ENCODE results near the gene UBE4B. TPM values are rescaled to one million over a fixed set of nuclear protein-coding genes. Genes with fewer than 3 reads are reported as not detected.

Gene UBE4B
- total and polyA plus RNA-seq, 4 experiments from 2014 or later, result 4.6 to 47.6 (median 26.9) TPM

GRCh38 chr1:10186331-10187025 lies 153.7 kb downstream of the UBE4B start:
- POLR2A ChIA-PET (ENCODE audit: partially characterized antibody), result interaction anchor here (0.6 kb wide), 1 partner anchor 21 kb away, joined by 3 read pairs; no protein-coding TSS in a partner anchor

DNA sequence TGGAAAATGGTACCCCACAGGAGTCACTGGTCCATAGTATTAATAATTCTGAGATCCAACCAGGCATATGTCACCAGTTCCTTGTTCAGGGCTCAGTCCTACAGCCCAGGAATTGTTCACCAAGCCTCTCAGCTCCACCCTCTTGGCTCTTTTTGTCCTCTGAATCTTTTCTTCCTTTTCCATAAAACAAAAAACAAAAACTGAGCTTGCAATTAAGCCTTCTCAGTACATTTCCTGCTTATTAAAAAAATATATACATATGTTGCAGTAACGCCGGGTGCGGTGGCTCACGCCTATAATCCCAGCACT lies 154.2 kb downstream of the UBE4B start:
- Mint-ChIP-seq H3K27me3 (no peaks in the 10 kb centered on the region), H3K27ac (peak overlapping the region in 3 of 7 donors; percentile 13 to 67 (median 16)), H3K4me3 (no peak overlapping the region), H3K9me3 (peaks cover 0 to 4% (median 0%) of the 10 kb centered on the region in 8 donors), H3K36me3 (peaks cover 0 to 2% of the 10 kb centered on the region in 2 donors), H3K4me1 (no peaks in the 10 kb centered on the region)
- H3K4me1 ChIP-seq (ENCODE audit: insufficient read depth, low read length), result no peaks in the 10 kb centered on the region
- ChIA-PET POLR2A (ENCODE audit: partially characterized antibody) (no interaction called here), CTCF (ENCODE audit: partially characterized antibody) (interaction anchor here (1.4 kb wide), 1 partner anchor 23 kb away, joined by 6 read pairs; the partner anchor contains the start of gene KIF1B)
- intact Hi-C loops (cut with micrococcal nuclease), result no loop called here
- H3K27me3 ChIP-seq (ENCODE audit: insufficient read depth, low read length), result no peaks in the 10 kb centered on the region
- no peaks in the 10 kb centered on the region for H3K9me3 ChIP-seq (ENCODE audit: control insufficient read depth in 1 of 2, low read length in 2 of 2)
- peak in 1 of 5 donors; percentile 6 for DNase-seq
- no peaks in the 10 kb centered on the region for H3K36me3 ChIP-seq (ENCODE audit: insufficient read depth, low read length)
- H3K27ac ChIP-seq (ENCODE audit: low read depth, low read length), result no peak overlapping the region
- H3K4me3 ChIP-seq (ENCODE audit: low read length in 2 of 2), result no peak overlapping the region

More at GRCh38 chr1:10186331-10187025, 153.7 kb downstream of the UBE4B start:
- Mint-ChIP-seq H3K4me1 (no peaks in the 10 kb centered on the region), H3K27me3 (no peaks in the 10 kb centered on the region), H3K27ac (peak overlapping the region in 4 of 7 donors; percentile 16 to 67 (median 34)), H3K9me3 (peaks cover 0 to 4% (median 0%) of the 10 kb centered on the region in 8 donors), H3K4me3 (no peak overlapping the region), H3K36me3 (peaks cover 0 to 2% of the 10 kb centered on the region in 2 donors)
- intact Hi-C loops (cut with micrococcal nuclease), result no loop called here
- no peaks in the 10 kb centered on the region for H3K9me3 ChIP-seq (ENCODE audit: control insufficient read depth in 1 of 2, low read length in 2 of 2)
- H3K27ac ChIP-seq (ENCODE audit: low read depth, low read length), result no peak overlapping the region
- no peaks in the 10 kb centered on the region for H3K36me3 ChIP-seq (ENCODE audit: insufficient read depth, low read length)
- H3K4me1 ChIP-seq (ENCODE audit: insufficient read depth, low read length), result no peaks in the 10 kb centered on the region
- DNase-seq, result peak in 2 of 5 donors; percentile 3 to 6
- H3K4me3 ChIP-seq (ENCODE audit: low read length in 2 of 2), result no peak overlapping the region
- CTCF ChIA-PET (ENCODE audit: partially characterized antibody), result interaction anchor here (1.4 kb wide), 1 partner anchor 23 kb away, joined by 6 read pairs; the partner anchor contains the start of gene KIF1B
- no peaks in the 10 kb centered on the region for H3K27me3 ChIP-seq (ENCODE audit: insufficient read depth, low read length)

GRCh38 chr1:10188133-10188650 lies 155.4 kb downstream of the UBE4B start:
- no peak overlapping the region for H3K4me3 ChIP-seq (ENCODE audit: low read length in 2 of 2)
- no peaks in the 10 kb centered on the region for H3K4me1 ChIP-seq (ENCODE audit: insufficient read depth, low read length)
- intact Hi-C loops (cut with micrococcal nuclease), result no loop called here
- Mint-ChIP-seq H3K4me1 (no peaks in the 10 kb centered on the region), H3K4me3 (no peak overlapping the region), H3K36me3 (peaks cover 0 to 2% of the 10 kb centered on the region in 2 donors), H3K27ac (peak overlapping the region in 1 of 7 donors; percentile 69), H3K27me3 (no peaks in the 10 kb centered on the region), H3K9me3 (peaks cover 0 to 4% (median 0%) of the 10 kb centered on the region in 8 donors)
- H3K9me3 ChIP-seq (ENCODE audit: control insufficient read depth in 1 of 2, low read length in 2 of 2), result no peaks in the 10 kb centered on the region
- POLR2A ChIA-PET (ENCODE audit: partially characterized antibody), result no interaction called here
- H3K27me3 ChIP-seq (ENCODE audit: insufficient read depth, low read length), result no peaks in the 10 kb centered on the region
- H3K36me3 ChIP-seq (ENCODE audit: insufficient read depth, low read length), result no peaks in the 10 kb centered on the region
- no peak for DNase-seq
- CTCF ChIA-PET (ENCODE audit: partially characterized antibody), result no interaction called here
- no peak overlapping the region for H3K27ac ChIP-seq (ENCODE audit: low read depth, low read length)

DNA sequence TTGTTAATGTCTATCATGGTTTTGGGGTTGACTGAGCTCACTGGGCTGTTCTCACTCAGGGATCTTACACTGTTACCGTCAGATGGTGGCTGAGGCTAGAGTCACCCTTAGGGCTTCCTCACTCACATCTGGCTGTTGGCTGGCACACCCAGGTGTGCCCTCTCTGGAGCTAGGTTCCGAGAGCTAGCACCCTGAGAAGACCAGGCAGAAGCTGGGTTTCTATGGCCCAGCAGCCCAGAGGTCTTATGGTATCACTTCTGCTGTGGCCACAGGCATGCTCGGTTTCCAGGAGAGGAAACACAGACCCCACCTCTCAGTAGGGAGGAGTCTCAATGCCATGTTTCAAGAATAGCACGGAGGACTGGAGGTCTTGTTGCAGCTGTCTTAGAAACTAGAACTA lies 156.9 kb downstream of the UBE4B start:
- peaks cover 0 to 4% (median 0%) of the 10 kb centered on the region in 8 donors for H3K9me3 Mint-ChIP-seq
- Histone ChIP-seq H3K4me3 (ENCODE audit: low read length in 2 of 2) (no peak overlapping the region), H3K4me1 (ENCODE audit: insufficient read depth, low read length) (no peaks in the 10 kb centered on the region), H3K27ac (ENCODE audit: low read depth, low read length) (no peak overlapping the region), H3K9me3 (ENCODE audit: control insufficient read depth in 1 of 2, low read length in 2 of 2) (no peaks in the 10 kb centered on the region), H3K27me3 (ENCODE audit: insufficient read depth, low read length) (no peaks in the 10 kb centered on the region), H3K36me3 (ENCODE audit: insufficient read depth, low read length) (no peaks in the 10 kb centered on the region)
- no peak for DNase-seq
- no peak overlapping the region for H3K4me3 Mint-ChIP-seq
- H3K27ac Mint-ChIP-seq, result no peak overlapping the region
- intact Hi-C loops (cut with micrococcal nuclease), result no loop called here
- no peaks in the 10 kb centered on the region for H3K4me1 Mint-ChIP-seq
- no peaks in the 10 kb centered on the region for H3K27me3 Mint-ChIP-seq
- ChIA-PET POLR2A (ENCODE audit: partially characterized antibody) (no interaction called here), CTCF (ENCODE audit: partially characterized antibody) (no interaction called here)
- no peaks in the 10 kb centered on the region for H3K36me3 Mint-ChIP-seq

- Histone ChIP-seq H3K9me3 (ENCODE audit: control insufficient read depth in 1 of 2, low read length in 2 of 2) (no peaks in the 10 kb centered on the region), H3K27me3 (ENCODE audit: insufficient read depth, low read length) (no peaks in the 10 kb centered on the region), H3K4me1 (ENCODE audit: insufficient read depth, low read length) (no peaks in the 10 kb centered on the region), H3K27ac (ENCODE audit: low read depth, low read length) (no peak overlapping the region), H3K4me3 (ENCODE audit: low read length in 2 of 2) (no peak overlapping the region), H3K36me3 (ENCODE audit: insufficient read depth, low read length) (no peaks in the 10 kb centered on the region)
- H3K27ac Mint-ChIP-seq, result no peak overlapping the region
- intact Hi-C loops (cut with micrococcal nuclease), result no loop called here
- peaks cover 0 to 2% of the 10 kb centered on the region in 2 donors for H3K27me3 Mint-ChIP-seq
- peak overlapping the region in 1 of 8 donors; percentile 6 for H3K4me3 Mint-ChIP-seq
- ChIA-PET CTCF (ENCODE audit: partially characterized antibody) (no interaction called here), POLR2A (ENCODE audit: partially characterized antibody) (no interaction called here)
- no peaks in the 10 kb centered on the region for H3K36me3 Mint-ChIP-seq
- H3K4me1 Mint-ChIP-seq, result no peaks in the 10 kb centered on the region
- no peak for DNase-seq
- H3K9me3 Mint-ChIP-seq, result peaks cover 0 to 4% (median 0%) of the 10 kb centered on the region in 8 donors
Measured at GRCh38 chr1:10192263-10192662, 159.5 kb downstream of the UBE4B start.

GRCh38 chr1:10193288-10193687 lies 160.5 kb downstream of the UBE4B start:
- POLR2A ChIA-PET (ENCODE audit: partially characterized antibody), result no interaction called here
- Histone ChIP-seq H3K27ac (ENCODE audit: low read depth, low read length) (no peak overlapping the region), H3K4me1 (ENCODE audit: insufficient read depth, low read length) (no peaks in the 10 kb centered on the region), H3K27me3 (ENCODE audit: insufficient read depth, low read length) (no peaks in the 10 kb centered on the region), H3K36me3 (ENCODE audit: insufficient read depth, low read length) (no peaks in the 10 kb centered on the region), H3K4me3 (ENCODE audit: low read length in 2 of 2) (no peak overlapping the region), H3K9me3 (ENCODE audit: control insufficient read depth in 1 of 2, low read length in 2 of 2) (no peaks in the 10 kb centered on the region)
- no peaks in the 10 kb centered on the region for H3K4me1 Mint-ChIP-seq
- DNase-seq, result no peak
- H3K36me3 Mint-ChIP-seq, result no peaks in the 10 kb centered on the region
- no peak overlapping the region for H3K4me3 Mint-ChIP-seq
- CTCF ChIA-PET (ENCODE audit: partially characterized antibody), result interaction anchor here (1.3 kb wide), 1 partner anchor 16 kb away, joined by 3 read pairs; no protein-coding TSS in a partner anchor
- intact Hi-C loops (cut with micrococcal nuclease), result no loop called here
- peaks cover 0 to 3% (median 0%) of the 10 kb centered on the region in 8 donors for H3K9me3 Mint-ChIP-seq
- peaks cover 0 to 2% of the 10 kb centered on the region in 2 donors for H3K27me3 Mint-ChIP-seq
- H3K27ac Mint-ChIP-seq, result no peak overlapping the region

GRCh38 chr1:10195570-10195969 lies 162.8 kb downstream of the UBE4B start:
- intact Hi-C loops (cut with micrococcal nuclease), result no loop called here

More at GRCh38 chr1:10195570-10195969, 162.8 kb downstream of the UBE4B start:
- no peak overlapping the region for H3K27ac ChIP-seq (ENCODE audit: low read depth, low read length)
- Mint-ChIP-seq H3K9me3 (no peaks in the 10 kb centered on the region), H3K36me3 (no peaks in the 10 kb centered on the region), H3K4me3 (no peak overlapping the region), H3K27me3 (peaks cover 0 to 3% of the 10 kb centered on the region in 2 donors), H3K4me1 (no peaks in the 10 kb centered on the region), H3K27ac (peak overlapping the region in 1 of 7 donors; percentile 8)
- H3K9me3 ChIP-seq (ENCODE audit: control insufficient read depth in 1 of 2, low read length in 2 of 2), result no peaks in the 10 kb centered on the region
- H3K4me3 ChIP-seq (ENCODE audit: low read length in 2 of 2), result no peak overlapping the region
- ChIA-PET POLR2A (ENCODE audit: partially characterized antibody) (no interaction called here), CTCF (ENCODE audit: partially characterized antibody) (no interaction called here)
- H3K36me3 ChIP-seq (ENCODE audit: insufficient read depth, low read length), result no peaks in the 10 kb centered on the region
- no peaks in the 10 kb centered on the region for H3K4me1 ChIP-seq (ENCODE audit: insufficient read depth, low read length)
- DNase-seq, result no peak
- H3K27me3 ChIP-seq (ENCODE audit: insufficient read depth, low read length), result no peaks in the 10 kb centered on the region

All from CD4-positive, alpha-beta memory T cell (primary cell).